Neutrophil (primary cell): ENCODE measurements around the gene ARL5C.

Experiments used
- H3K27ac ChIP-seq: fragments of 200-600 bp; sonication (generic); 2 replicates; pipeline ENCODE4 v1.5.1; 2016; ENCODE audit warnings: mild to moderate bottlenecking, moderate library complexity
- H3K27me3 ChIP-seq: fragments of 200-600 bp; sonication (generic); 2 replicates; pipeline ENCODE4 v1.6.0; 2016; ENCODE audit warnings: mild to moderate bottlenecking
- H3K36me3 ChIP-seq: fragments of 200-600 bp; sonication (generic); 2 replicates; pipeline ENCODE4 v1.5.1; 2017
- H3K4me1 ChIP-seq, 2 experiments: fragments of 200-600 bp in 1 of 2; sonication (generic) in 1 of 2; 1 replicate in 1 of 2; 2 replicates in 1 of 2; pipeline versions ENCODE4 v1.5.1 to v1.6.1; 2013 to 2016; ENCODE audit warnings: low read depth in 1 of 2, low read length in 1 of 2, mild to moderate bottlenecking in 1 of 2, moderate library complexity in 1 of 2; ENCODE audit not compliant: control insufficient read depth in 1 of 2, insufficient read depth in 1 of 2
- H3K4me3 ChIP-seq, 2 experiments: fragments of 200-600 bp in 1 of 2; sonication (generic) in 1 of 2; 1 replicate in 1 of 2; 2 replicates in 1 of 2; pipeline ENCODE4 v1.5.1; 2013 to 2016; ENCODE audit warnings: low read depth in 1 of 2, low read length in 1 of 2, mild to moderate bottlenecking in 1 of 2, moderate library complexity in 1 of 2
- H3K9me3 ChIP-seq: fragments of 200-600 bp; sonication (generic); 2 replicates; pipeline ENCODE4 v1.5.1; 2016
- TF ChIP-seq, protein P1 (sequence below): fragments of 200-600 bp; sonication (generic); IDR thresholded peaks from 2 replicates; pipeline ENCODE4 v1.5.1; 2016; ENCODE audit warnings: antibody characterized with exemption

Gene ARL5C

DNA sequence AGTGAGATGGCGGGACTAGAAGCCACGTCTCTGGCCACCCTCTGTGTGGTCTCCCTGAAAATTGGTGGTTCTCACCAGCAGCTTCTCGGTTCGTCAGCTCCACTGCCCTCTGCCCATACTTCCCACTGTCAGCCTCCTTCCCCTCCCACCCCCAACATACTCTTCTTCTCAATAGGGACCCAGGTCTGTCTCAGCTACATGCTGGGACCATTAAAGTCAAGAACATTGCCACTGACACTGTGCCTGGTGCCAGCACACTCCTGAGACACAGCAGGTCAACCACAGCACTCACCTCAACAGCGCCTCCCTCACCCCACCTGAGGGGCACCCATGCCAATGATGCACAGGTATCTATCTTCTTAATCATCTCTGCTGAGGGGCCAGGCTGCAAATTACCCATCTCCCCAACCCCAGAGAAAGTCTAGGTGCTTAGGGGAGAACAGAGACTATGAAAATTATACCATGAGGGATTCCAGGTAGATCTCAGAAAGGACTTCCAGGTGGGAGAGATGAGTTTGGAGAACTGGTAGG is 15.8 kb downstream of the ARL5C start:
- H3K36me3 ChIP-seq: no peaks in the 10 kb centered on the region
- H3K4me3 ChIP-seq: no peak overlapping the region
- no peak overlapping the region for H3K27ac ChIP-seq
- H3K4me1 ChIP-seq: peaks cover 26 to 38% of the 10 kb centered on the region in 2 experiments
- peaks cover 77% of the 10 kb centered on the region for H3K27me3 ChIP-seq
- no peaks in the 10 kb centered on the region for H3K9me3 ChIP-seq
- TF ChIP-seq, protein P1, sequence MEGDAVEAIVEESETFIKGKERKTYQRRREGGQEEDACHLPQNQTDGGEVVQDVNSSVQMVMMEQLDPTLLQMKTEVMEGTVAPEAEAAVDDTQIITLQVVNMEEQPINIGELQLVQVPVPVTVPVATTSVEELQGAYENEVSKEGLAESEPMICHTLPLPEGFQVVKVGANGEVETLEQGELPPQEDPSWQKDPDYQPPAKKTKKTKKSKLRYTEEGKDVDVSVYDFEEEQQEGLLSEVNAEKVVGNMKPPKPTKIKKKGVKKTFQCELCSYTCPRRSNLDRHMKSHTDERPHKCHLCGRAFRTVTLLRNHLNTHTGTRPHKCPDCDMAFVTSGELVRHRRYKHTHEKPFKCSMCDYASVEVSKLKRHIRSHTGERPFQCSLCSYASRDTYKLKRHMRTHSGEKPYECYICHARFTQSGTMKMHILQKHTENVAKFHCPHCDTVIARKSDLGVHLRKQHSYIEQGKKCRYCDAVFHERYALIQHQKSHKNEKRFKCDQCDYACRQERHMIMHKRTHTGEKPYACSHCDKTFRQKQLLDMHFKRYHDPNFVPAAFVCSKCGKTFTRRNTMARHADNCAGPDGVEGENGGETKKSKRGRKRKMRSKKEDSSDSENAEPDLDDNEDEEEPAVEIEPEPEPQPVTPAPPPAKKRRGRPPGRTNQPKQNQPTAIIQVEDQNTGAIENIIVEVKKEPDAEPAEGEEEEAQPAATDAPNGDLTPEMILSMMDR: no peak

DNA sequence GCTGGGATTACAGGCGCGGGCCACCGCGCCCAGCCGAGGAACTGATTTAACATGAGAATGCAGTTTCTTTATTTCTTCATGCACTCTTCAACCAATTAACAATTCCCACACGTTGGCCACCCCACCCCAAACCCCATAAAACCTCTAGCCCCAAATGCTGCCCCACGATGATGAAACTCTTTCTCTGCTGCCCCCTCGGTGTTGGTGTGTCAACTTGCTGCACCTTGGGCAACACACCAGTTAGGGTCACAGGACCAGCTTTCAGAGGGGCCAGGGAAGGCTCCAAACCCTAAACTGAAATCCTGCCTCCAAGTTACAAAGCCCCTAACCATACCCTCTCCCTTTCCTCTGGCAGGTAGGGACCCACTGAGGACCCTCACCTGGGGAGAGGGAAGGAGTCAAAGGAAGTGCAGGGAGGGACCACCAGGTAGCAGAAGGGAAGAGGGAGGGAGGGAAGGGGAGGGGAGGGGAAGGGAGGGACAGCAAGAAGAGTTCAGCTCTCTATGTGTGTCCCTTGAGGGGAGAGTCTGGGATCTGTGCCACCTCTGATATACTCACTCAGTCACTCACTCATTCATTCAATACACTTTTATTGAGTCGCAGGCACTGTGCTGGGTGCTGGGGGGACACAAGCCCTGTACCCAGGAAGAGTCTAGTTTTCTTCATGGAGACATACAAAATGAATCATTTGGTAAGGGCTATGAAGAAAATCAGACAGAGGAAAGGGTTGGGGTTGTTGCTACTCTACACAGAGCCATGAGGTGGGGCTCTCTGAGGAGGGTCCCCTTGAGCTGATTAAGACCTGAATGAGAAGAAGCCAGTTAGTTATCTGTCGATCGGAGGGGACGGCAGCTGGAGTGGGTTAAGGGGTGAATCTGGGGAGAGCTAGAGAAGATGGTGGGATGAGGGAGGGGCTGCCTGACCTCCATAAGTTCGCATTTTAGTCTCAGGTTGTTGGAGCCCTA is 18.5 kb downstream of the ARL5C start:
- peaks cover 67% of the 10 kb centered on the region for H3K27me3 ChIP-seq
- H3K4me3 ChIP-seq: no peak overlapping the region
- no peaks in the 10 kb centered on the region for H3K9me3 ChIP-seq
- H3K4me1 ChIP-seq: peaks cover 5 to 17% of the 10 kb centered on the region in 2 experiments
- TF ChIP-seq, protein P1: no peak
- no peak overlapping the region for H3K27ac ChIP-seq
- no peaks in the 10 kb centered on the region for H3K36me3 ChIP-seq

DNA sequence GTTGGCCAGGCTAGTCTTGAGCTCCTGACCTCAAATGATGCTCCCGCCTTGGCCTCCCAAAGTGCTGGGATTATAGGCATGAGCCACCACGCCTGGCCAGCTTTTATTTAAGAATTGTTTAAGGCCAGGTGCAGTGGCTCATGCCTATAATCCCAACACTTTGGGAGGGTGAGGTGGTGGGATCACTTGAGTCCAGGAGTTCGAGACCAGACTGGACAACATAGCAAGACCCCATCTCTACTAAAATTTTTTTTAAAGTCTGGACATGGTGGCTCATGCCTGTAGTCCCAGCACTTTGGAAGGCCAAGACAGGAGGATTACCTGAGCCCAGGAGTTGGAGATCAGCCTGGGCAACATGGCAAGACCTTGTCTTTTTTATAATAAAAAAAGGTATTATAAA is 19.7 kb downstream of the ARL5C start:
- no peak overlapping the region for H3K27ac ChIP-seq
- no peaks in the 10 kb centered on the region for H3K9me3 ChIP-seq
- H3K4me1 ChIP-seq: peaks cover 0 to 4% of the 10 kb centered on the region in 2 experiments
- H3K4me3 ChIP-seq: no peak overlapping the region
- H3K36me3 ChIP-seq: no peaks in the 10 kb centered on the region
- TF ChIP-seq, protein P1: no peak
- peaks cover 55% of the 10 kb centered on the region for H3K27me3 ChIP-seq

DNA sequence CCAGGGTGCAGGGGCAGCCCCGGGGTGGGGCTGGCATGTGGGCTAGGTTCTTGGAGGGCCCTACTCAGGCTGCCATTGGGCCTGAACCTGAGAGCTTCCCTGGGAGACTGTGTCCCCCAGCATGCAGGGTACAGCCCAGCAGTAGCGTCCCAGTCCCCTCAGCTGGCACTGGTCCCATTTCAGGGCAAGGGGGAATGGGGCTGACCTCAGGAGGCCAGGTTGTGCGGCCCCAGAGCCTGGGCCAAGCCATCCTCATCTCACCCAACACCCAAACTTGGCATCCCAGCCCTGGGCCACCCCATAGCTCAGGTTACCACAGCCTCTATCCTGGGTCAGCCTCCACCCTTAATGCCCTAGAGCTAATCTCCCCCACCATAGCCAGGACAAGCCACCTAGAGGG is 20.8 kb downstream of the ARL5C start:
- Histone ChIP-seq H3K36me3 (no peaks in the 10 kb centered on the region), H3K27ac (no peak overlapping the region), H3K9me3 (no peaks in the 10 kb centered on the region), H3K27me3 (peaks cover 44% of the 10 kb centered on the region), H3K4me1 (no peaks in the 10 kb centered on the region), H3K4me3 (no peak overlapping the region)
- TF ChIP-seq, protein P1: no peak

DNA sequence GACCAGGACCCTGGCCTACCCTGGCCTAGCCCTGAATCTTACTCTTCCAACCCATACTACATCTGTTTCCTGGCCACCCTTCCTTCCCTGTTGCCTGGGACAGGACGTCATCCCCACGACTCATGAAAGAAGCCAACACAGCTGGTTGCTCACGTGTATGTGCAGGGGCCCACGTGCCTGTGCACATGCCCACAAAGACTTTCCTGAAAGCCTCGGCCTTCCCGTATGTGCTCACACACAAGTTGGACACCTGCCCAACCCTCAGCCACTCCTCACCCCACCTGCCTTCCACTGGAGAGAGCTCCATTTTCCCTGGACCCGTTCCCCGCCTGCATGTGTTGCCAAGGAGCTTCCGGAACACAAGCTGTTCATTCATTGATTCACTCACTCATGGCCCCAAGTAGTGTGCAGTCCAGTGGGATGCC is 21.5 kb downstream of the ARL5C start:
- no peak overlapping the region for H3K4me3 ChIP-seq
- TF ChIP-seq, protein P1: no peak
- H3K4me1 ChIP-seq: no peaks in the 10 kb centered on the region
- no peak overlapping the region for H3K27ac ChIP-seq
- peaks cover 37% of the 10 kb centered on the region for H3K27me3 ChIP-seq
- no peaks in the 10 kb centered on the region for H3K9me3 ChIP-seq
- no peaks in the 10 kb centered on the region for H3K36me3 ChIP-seq
